DND-41 (cell line): ENCODE measurements around the gene CYB5A.
"Not testable (repeated sequence)": the region's sequence is repeated elsewhere in the genome, so short reads cannot be mapped to it uniquely, and the experiment has no call there.

Source experiments
- EZH2 ChIP-seq: IDR thresholded peaks from 3 replicates; pipeline ENCODE4 v1.6.1; 2012; ENCODE audit warnings: borderline replicate concordance, low read depth, mild to moderate bottlenecking, moderate library complexity, low read length, inconsistent platforms; ENCODE audit not compliant: severe bottlenecking
- TF ChIP-seq, protein P1 (sequence below): IDR thresholded peaks from 2 replicates; pipeline ENCODE4 v1.5.1; 2012; ENCODE audit warnings: borderline replicate concordance, low read length, moderate library complexity, mild to moderate bottlenecking; ENCODE audit not compliant: poor library complexity, severe bottlenecking; ENCODE audit errors: extremely low read depth

DNA sequence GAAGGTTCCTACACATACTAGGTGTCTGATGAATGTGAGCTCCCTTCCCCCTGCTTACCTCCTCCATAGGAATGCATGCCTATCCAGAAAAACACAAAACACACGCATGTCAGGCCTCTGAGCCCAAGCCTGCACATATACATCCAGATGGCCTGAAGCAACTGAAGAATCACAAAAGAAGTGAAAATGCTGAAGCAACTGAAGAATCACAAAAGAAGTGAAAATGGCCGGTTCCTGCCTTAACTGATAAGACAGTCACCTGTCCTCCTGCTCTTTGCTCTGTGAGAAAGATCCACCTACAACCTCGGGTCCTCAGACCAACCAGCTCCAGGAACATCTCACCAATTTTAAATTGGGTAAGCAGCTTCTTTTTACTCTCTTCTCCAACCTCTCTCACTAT lies 1.2 kb upstream of the CYB5A start:
- not testable (repeated sequence) for TF ChIP-seq EZH2
- TF ChIP-seq, protein P1, sequence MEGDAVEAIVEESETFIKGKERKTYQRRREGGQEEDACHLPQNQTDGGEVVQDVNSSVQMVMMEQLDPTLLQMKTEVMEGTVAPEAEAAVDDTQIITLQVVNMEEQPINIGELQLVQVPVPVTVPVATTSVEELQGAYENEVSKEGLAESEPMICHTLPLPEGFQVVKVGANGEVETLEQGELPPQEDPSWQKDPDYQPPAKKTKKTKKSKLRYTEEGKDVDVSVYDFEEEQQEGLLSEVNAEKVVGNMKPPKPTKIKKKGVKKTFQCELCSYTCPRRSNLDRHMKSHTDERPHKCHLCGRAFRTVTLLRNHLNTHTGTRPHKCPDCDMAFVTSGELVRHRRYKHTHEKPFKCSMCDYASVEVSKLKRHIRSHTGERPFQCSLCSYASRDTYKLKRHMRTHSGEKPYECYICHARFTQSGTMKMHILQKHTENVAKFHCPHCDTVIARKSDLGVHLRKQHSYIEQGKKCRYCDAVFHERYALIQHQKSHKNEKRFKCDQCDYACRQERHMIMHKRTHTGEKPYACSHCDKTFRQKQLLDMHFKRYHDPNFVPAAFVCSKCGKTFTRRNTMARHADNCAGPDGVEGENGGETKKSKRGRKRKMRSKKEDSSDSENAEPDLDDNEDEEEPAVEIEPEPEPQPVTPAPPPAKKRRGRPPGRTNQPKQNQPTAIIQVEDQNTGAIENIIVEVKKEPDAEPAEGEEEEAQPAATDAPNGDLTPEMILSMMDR, result not testable (repeated sequence)
